ENCODE measurements around the gene CDYL.

DNA sequence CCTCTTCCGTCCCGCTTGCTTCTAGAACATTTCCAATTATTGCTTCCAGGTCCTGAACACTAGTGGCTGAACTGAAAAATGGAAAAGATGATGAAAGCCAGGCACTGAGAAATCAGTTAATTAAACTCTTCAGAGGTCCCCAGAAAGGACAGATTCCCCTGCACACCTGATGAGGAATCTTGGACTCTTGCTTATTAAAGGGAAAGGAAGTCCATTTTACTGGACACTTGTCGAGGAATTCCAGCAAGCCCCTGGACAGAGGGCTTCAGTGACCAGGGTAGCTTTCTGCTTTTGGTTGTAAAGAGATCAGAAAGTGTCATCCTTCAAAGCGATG is 47.8 kb upstream of the CDYL start:
- TF ChIP-seq GABPA (IDR thresholded peaks at IDR 0.05; ENCODE audit: low read depth) = no peak
- TF ChIP-seq, protein P1, sequence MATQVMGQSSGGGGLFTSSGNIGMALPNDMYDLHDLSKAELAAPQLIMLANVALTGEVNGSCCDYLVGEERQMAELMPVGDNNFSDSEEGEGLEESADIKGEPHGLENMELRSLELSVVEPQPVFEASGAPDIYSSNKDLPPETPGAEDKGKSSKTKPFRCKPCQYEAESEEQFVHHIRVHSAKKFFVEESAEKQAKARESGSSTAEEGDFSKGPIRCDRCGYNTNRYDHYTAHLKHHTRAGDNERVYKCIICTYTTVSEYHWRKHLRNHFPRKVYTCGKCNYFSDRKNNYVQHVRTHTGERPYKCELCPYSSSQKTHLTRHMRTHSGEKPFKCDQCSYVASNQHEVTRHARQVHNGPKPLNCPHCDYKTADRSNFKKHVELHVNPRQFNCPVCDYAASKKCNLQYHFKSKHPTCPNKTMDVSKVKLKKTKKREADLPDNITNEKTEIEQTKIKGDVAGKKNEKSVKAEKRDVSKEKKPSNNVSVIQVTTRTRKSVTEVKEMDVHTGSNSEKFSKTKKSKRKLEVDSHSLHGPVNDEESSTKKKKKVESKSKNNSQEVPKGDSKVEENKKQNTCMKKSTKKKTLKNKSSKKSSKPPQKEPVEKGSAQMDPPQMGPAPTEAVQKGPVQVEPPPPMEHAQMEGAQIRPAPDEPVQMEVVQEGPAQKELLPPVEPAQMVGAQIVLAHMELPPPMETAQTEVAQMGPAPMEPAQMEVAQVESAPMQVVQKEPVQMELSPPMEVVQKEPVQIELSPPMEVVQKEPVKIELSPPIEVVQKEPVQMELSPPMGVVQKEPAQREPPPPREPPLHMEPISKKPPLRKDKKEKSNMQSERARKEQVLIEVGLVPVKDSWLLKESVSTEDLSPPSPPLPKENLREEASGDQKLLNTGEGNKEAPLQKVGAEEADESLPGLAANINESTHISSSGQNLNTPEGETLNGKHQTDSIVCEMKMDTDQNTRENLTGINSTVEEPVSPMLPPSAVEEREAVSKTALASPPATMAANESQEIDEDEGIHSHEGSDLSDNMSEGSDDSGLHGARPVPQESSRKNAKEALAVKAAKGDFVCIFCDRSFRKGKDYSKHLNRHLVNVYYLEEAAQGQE (IDR thresholded peaks at IDR 0.05; ENCODE audit: low read depth, low read length) = no peak
